ENCODE measurements around the gene API5. TPM values are rescaled to one million over a fixed set of nuclear protein-coding genes. Genes with fewer than 3 reads are reported as not detected.

API5 gene
- total RNA-seq, 2 donors from 2014 or later: 67.6 to 97.2 TPM

DNA sequence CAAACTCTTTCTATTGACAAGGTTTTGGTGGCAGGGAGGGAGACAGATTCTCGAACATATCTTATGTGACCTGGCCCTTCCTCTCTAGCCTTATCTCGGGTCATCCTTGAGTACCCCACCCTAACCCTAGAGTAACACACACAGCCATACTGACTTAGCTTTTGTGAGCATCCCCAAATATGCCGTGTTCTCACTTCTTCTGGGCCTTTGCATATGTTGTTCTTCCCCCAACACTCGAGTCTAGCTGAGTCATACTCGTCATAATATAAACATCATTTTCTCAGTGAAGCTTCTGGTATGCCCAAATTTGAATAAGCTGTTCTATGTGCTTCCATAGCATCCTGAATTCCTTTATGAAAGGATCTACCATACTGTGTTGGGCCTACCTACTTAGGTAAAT, 54.9 kb downstream of the API5 start:
- WGBS: 83% methylated on average over 5 of the region's 5 CpGs
- Histone ChIP-seq H3K4me1 (replicated peaks) (no peaks in the 10 kb centered on the region), H3K27ac (no peak overlapping the region)

DNA sequence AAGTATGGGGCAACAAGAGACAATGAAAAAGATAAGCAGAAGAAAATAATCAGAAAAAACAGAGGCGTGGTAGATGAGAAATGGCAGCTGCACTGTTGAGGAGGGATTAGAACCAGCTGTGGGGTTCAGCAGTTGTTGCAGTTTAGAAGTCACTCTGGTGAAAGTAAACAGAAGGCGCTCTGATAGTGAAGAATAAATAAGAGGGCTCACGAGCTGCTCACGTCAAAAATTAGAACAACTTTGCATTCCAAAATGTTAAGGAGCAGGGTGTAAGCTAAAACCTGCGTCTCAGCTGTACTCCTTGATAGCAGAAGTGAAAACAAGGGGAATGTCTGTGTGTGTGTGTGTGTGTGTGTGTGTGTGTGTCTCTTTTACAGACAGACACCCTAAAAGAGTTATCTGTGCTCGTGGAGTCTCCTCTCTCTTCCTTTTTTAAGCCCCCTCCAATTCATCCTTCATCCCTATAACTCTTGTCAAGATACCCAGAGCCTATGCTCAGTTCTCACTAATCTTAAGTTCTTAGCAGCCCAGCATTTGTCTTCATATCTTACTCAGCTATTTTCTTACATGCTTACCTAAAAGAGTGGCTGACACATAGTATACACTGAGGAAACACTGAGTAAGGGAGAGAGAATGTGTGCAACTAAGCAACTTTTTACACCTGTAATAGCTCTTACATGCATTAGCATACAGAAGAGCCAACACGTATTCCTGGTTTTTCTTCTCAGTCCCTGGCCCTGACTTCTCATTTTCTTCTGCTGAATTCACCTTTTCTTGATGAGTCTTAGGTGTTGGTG, 55.8 kb downstream of the API5 start:
- DNase-seq (ENCODE audit: low spot score): no peak
- intact Hi-C loops (cut with DNase I): no loop called here
- H3K27ac ChIP-seq: no peak overlapping the region
- H3K4me1 ChIP-seq (replicated peaks): no peaks in the 10 kb centered on the region
- no peak for TF ChIP-seq POLR2AphosphoS5 (IDR thresholded peaks at IDR 0.05)
- TF ChIP-seq, protein P1, sequence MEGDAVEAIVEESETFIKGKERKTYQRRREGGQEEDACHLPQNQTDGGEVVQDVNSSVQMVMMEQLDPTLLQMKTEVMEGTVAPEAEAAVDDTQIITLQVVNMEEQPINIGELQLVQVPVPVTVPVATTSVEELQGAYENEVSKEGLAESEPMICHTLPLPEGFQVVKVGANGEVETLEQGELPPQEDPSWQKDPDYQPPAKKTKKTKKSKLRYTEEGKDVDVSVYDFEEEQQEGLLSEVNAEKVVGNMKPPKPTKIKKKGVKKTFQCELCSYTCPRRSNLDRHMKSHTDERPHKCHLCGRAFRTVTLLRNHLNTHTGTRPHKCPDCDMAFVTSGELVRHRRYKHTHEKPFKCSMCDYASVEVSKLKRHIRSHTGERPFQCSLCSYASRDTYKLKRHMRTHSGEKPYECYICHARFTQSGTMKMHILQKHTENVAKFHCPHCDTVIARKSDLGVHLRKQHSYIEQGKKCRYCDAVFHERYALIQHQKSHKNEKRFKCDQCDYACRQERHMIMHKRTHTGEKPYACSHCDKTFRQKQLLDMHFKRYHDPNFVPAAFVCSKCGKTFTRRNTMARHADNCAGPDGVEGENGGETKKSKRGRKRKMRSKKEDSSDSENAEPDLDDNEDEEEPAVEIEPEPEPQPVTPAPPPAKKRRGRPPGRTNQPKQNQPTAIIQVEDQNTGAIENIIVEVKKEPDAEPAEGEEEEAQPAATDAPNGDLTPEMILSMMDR (IDR thresholded peaks at IDR 0.05): no peak
- no peak for TF ChIP-seq POLR2A (IDR thresholded peaks at IDR 0.05)
- no peaks in the 10 kb centered on the region for H3K36me3 ChIP-seq
- no peaks in the 10 kb centered on the region for H3K27me3 ChIP-seq (replicated peaks; ENCODE audit: insufficient read depth)
- WGBS: 73% methylated on average over 7 of the region's 7 CpGs
- H3K9me3 ChIP-seq: no peaks in the 10 kb centered on the region
- no peak overlapping the region for H3K4me3 ChIP-seq

More for the DNA sequence above, 54.9 kb downstream of the API5 start:
- H3K36me3 ChIP-seq: no peaks in the 10 kb centered on the region
- intact Hi-C loops (cut with DNase I): no loop called here
- no peak overlapping the region for H3K4me3 ChIP-seq
- TF ChIP-seq, protein P1 (IDR thresholded peaks at IDR 0.05): no peak
- no peak for TF ChIP-seq POLR2AphosphoS5 (IDR thresholded peaks at IDR 0.05)
- no peak for TF ChIP-seq POLR2A (IDR thresholded peaks at IDR 0.05)
- H3K9me3 ChIP-seq: no peaks in the 10 kb centered on the region
- DNase-seq (ENCODE audit: low spot score): no peak
- H3K27me3 ChIP-seq (replicated peaks; ENCODE audit: insufficient read depth): no peaks in the 10 kb centered on the region

DNA sequence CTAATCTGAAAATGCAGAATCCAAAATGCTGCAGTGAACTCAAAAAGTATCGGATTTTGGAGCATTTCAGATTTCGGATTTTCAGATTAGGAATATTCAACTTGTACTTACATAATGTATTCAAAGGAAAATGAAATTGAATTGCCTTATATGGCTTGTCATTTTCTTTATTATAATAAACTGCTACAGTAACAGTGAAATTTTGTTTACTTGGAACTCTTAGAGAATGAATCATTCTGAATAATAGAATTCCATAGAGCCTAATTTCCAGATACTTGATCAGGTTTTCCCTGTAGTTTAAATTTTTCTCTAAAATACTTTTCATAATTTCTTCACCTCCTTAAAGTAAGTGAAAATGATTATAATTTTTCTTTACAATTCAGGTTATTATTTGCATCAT, 64.3 kb downstream of the API5 start:
- WGBS: 94% methylated on average over 2 of the region's 2 CpGs
- H3K4me3 ChIP-seq: no peak overlapping the region
- H3K9me3 ChIP-seq: no peaks in the 10 kb centered on the region
- TF ChIP-seq POLR2AphosphoS5 (IDR thresholded peaks at IDR 0.05): no peak
- no peak for TF ChIP-seq POLR2A (IDR thresholded peaks at IDR 0.05)
- TF ChIP-seq, protein P1 (IDR thresholded peaks at IDR 0.05): no peak
- H3K27ac ChIP-seq: no peak overlapping the region
- no peaks in the 10 kb centered on the region for H3K4me1 ChIP-seq (replicated peaks)
- no peaks in the 10 kb centered on the region for H3K36me3 ChIP-seq
- intact Hi-C loops (cut with DNase I): no loop called here
- no peaks in the 10 kb centered on the region for H3K27me3 ChIP-seq (replicated peaks; ENCODE audit: insufficient read depth)
- DNase-seq (ENCODE audit: low spot score): no peak

DNA sequence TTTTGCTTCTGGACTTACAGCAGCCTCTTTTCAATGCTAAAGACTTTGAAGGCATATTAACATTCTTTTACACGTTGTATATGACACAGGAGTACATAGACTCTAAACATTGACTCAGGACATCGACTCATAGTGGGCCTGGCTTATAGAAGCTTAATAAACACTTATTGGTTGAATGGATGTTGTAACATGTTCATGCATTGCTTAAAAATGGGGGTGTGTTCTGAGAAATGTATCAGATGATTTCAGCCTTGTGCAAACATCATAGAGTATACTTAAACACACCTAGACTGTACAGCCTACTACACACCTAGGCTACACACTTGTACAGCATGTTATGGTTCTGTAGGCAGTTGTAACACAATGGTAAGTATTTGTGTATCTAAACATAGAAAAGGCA, 64.8 kb downstream of the API5 start:
- no peak for TF ChIP-seq POLR2AphosphoS5 (IDR thresholded peaks at IDR 0.05)
- TF ChIP-seq POLR2A (IDR thresholded peaks at IDR 0.05): no peak
- TF ChIP-seq, protein P1 (IDR thresholded peaks at IDR 0.05): no peak
- no peak for DNase-seq (ENCODE audit: low spot score)
- H3K4me1 ChIP-seq (replicated peaks): no peaks in the 10 kb centered on the region
- no peak overlapping the region for H3K27ac ChIP-seq
- no peak overlapping the region for H3K4me3 ChIP-seq
- no peaks in the 10 kb centered on the region for H3K9me3 ChIP-seq
- H3K27me3 ChIP-seq (replicated peaks; ENCODE audit: insufficient read depth): no peaks in the 10 kb centered on the region
- WGBS: 65% methylated on average over 2 of the region's 2 CpGs
- no peaks in the 10 kb centered on the region for H3K36me3 ChIP-seq
- intact Hi-C loops (cut with DNase I): no loop called here

DNA sequence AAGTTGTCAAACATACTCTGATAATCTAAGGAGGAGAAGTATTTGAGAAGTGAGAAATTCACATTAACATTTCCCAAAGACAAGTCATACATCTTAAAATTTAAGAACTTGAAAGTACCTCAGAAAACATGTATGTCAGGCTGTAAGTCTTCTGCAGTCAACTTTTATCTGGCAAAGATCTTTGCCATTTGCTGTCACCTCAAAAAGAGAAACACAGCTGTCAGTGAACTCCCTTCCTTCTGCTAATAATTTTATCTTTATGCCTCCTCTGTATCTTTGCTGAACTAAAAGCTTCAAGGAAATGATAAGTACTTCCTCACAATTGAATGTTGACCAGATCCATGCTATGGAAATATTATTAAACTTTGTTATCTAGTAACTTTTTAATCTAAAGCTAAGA, 65.6 kb downstream of the API5 start:
- H3K4me1 ChIP-seq (replicated peaks): no peaks in the 10 kb centered on the region

More for the DNA sequence above, 65.6 kb downstream of the API5 start:
- Histone ChIP-seq H3K27ac (no peak overlapping the region), H3K36me3 (no peaks in the 10 kb centered on the region), H3K4me3 (no peak overlapping the region), H3K27me3 (replicated peaks; ENCODE audit: insufficient read depth) (no peaks in the 10 kb centered on the region), H3K9me3 (no peaks in the 10 kb centered on the region)
- no peak for DNase-seq (ENCODE audit: low spot score)
- intact Hi-C loops (cut with DNase I): no loop called here
- TF ChIP-seq POLR2AphosphoS5 (IDR thresholded peaks at IDR 0.05): no peak
- TF ChIP-seq POLR2A (IDR thresholded peaks at IDR 0.05): no peak
